Measurements from ENCODE around the gene SLC17A2.

DNA sequence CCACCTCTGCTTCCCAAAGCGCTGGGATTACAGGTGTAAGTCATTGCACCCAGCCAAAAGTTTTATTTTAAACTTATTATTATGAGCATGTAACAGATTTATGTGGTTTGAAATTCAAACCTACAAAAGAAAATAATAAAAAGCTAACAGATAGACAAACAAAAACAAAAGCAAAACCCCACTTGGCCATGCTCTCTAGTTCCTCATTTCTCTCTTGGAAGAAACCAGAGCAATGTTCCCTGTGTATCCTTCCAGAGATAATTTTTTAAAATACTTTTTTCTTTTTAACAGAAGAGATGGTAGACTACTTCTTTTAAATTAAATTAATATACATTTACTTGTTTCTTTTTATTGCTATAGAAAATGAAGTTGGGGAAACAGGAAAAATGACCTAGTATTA is 28.4 kb downstream of the SLC17A2 start:
- TF ChIP-seq POLR2A (IDR thresholded peaks at IDR 0.05) (no peak), POLR2AphosphoS5 (IDR thresholded peaks at IDR 0.05) (no peak)
- TF ChIP-seq, protein P1, sequence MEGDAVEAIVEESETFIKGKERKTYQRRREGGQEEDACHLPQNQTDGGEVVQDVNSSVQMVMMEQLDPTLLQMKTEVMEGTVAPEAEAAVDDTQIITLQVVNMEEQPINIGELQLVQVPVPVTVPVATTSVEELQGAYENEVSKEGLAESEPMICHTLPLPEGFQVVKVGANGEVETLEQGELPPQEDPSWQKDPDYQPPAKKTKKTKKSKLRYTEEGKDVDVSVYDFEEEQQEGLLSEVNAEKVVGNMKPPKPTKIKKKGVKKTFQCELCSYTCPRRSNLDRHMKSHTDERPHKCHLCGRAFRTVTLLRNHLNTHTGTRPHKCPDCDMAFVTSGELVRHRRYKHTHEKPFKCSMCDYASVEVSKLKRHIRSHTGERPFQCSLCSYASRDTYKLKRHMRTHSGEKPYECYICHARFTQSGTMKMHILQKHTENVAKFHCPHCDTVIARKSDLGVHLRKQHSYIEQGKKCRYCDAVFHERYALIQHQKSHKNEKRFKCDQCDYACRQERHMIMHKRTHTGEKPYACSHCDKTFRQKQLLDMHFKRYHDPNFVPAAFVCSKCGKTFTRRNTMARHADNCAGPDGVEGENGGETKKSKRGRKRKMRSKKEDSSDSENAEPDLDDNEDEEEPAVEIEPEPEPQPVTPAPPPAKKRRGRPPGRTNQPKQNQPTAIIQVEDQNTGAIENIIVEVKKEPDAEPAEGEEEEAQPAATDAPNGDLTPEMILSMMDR (IDR thresholded peaks at IDR 0.05): no peak
